Panc1 (cell line): ENCODE results near the gene TEF.

ENCODE experiments used
- SIN3A ChIP-seq: IDR thresholded peaks from 2 replicates; pipeline ENCODE4 v1.6.1; 2012; ENCODE audit warnings: low read depth, mild to moderate bottlenecking, low read length, moderate library complexity, borderline replicate concordance; ENCODE audit not compliant: insufficient read depth
- TF ChIP-seq, protein P1 (sequence below): fragments of 450-650 bp; IDR thresholded peaks from 2 replicates; pipeline ENCODE4 v1.5.1; 2017; ENCODE audit warnings: mild to moderate bottlenecking
- TF ChIP-seq, protein P2 (sequence below), 2 experiments: IDR thresholded peaks; 2 replicates each; pipeline ENCODE4 v1.6.1; 2011 to 2012; ENCODE audit warnings: low read depth in 2 of 2, control low read depth in 1 of 2, low read length in 1 of 2, mild to moderate bottlenecking in 1 of 2, moderate library complexity in 1 of 2; ENCODE audit not compliant: insufficient read depth in 1 of 2

DNA sequence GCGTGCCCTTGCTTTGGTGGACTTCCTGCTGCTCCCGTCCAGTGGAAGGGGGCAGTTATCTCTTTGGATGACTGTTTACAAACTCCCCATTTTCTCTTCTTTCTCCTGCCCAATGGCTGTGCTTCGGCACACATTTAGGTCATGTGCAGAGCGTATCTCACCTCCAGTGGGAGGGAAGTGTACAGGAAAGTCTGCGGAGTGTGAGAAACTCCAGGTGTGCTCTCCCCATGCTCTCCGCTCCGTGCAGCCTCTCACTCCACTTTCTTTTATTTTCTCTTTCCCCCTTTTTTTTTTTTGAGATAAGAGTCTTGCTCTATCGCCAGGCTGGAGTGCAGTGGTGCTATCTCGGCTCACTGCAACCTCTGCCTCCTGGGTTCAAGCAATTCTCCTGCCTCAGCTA is 11.9 kb upstream of the TEF start:
- TF ChIP-seq, protein P1, sequence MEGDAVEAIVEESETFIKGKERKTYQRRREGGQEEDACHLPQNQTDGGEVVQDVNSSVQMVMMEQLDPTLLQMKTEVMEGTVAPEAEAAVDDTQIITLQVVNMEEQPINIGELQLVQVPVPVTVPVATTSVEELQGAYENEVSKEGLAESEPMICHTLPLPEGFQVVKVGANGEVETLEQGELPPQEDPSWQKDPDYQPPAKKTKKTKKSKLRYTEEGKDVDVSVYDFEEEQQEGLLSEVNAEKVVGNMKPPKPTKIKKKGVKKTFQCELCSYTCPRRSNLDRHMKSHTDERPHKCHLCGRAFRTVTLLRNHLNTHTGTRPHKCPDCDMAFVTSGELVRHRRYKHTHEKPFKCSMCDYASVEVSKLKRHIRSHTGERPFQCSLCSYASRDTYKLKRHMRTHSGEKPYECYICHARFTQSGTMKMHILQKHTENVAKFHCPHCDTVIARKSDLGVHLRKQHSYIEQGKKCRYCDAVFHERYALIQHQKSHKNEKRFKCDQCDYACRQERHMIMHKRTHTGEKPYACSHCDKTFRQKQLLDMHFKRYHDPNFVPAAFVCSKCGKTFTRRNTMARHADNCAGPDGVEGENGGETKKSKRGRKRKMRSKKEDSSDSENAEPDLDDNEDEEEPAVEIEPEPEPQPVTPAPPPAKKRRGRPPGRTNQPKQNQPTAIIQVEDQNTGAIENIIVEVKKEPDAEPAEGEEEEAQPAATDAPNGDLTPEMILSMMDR = no peak
- no peak for TF ChIP-seq SIN3A
- TF ChIP-seq, protein P2, sequence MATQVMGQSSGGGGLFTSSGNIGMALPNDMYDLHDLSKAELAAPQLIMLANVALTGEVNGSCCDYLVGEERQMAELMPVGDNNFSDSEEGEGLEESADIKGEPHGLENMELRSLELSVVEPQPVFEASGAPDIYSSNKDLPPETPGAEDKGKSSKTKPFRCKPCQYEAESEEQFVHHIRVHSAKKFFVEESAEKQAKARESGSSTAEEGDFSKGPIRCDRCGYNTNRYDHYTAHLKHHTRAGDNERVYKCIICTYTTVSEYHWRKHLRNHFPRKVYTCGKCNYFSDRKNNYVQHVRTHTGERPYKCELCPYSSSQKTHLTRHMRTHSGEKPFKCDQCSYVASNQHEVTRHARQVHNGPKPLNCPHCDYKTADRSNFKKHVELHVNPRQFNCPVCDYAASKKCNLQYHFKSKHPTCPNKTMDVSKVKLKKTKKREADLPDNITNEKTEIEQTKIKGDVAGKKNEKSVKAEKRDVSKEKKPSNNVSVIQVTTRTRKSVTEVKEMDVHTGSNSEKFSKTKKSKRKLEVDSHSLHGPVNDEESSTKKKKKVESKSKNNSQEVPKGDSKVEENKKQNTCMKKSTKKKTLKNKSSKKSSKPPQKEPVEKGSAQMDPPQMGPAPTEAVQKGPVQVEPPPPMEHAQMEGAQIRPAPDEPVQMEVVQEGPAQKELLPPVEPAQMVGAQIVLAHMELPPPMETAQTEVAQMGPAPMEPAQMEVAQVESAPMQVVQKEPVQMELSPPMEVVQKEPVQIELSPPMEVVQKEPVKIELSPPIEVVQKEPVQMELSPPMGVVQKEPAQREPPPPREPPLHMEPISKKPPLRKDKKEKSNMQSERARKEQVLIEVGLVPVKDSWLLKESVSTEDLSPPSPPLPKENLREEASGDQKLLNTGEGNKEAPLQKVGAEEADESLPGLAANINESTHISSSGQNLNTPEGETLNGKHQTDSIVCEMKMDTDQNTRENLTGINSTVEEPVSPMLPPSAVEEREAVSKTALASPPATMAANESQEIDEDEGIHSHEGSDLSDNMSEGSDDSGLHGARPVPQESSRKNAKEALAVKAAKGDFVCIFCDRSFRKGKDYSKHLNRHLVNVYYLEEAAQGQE (IDR thresholded peaks at IDR 0.05; ENCODE audit: insufficient read depth in 1 of 2, low read depth in 2 of 2, low read length in 1 of 2) = no peak
